DMS53 treated with DMSO at 0.1 percent for 48 hours (cell line): ENCODE results near the gene LCN6.

Source experiments
- DNase-seq: peaks from one replicate; lab custom pipeline; 2025; ENCODE audit not compliant: unreplicated experiment; lab: John Stamatoyannopoulos, UW

The LCN6 gene

DNA sequence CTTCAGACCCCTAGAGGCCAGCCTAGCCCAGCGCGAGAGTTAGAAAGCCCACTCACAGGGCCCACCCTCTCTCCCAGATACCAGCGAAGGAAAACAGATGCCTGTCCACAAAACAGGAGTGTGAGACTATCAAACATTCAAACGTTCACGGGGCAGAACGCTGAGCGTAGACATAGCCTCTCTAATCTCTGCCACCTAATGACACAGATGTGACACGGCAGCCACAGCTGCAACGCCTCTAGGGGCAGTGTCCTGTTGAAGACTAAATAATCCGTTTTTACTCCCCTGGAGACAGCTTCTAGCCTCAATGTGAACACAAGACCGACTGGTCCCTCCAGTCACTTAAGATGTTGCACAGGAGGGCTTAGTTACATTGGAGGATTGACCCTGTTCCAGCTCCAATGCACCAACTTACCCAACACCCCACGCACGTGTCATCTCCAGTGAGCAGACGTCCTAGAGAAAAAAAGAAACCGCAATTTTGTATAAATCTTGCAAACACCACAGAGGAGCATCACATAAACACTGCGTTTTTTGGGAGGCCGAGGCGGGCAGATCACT, 21.6 kb downstream of the LCN6 start:
- peak; percentile 19 for DNase-seq

DNA sequence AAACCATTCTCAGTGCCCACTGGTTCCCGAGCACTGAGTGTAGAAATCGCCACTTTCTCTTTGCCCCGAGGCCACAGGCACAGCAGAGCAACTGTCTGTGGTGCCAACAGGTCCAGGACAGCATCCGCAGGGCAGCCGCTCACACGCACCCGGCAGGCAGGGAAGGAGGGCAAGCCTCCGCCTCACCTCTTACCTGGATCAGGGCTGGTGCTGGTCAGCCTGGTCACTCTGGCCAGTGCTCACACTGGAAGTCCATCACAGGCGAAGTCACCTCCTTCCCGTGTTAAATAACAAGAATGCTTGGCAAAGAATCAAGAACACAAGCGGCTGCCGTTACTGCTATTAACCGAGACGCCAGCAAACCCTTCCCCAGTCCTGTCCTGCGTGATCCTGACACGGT, 22.2 kb downstream of the LCN6 start:
- DNase-seq = no peak

DNA sequence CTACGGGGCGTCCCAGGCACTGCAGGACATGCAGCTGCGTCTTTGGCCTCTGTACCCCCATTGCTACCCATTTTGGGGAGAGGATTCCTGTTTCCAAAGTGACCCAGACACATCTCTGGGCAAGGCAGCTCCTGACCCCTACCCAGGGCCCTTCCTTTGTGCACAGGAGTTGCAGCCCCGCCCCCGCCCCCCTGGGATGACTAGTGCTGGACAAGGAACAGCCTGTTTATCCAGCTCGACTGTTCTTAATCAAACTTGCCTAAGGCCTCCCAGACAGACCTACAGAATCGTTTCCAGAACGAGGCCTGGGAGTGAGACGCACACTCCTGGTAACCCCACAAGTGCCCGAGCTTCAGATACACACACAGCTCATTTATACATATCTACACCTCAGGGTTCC, 22.7 kb downstream of the LCN6 start:
- DNase-seq = peak; percentile 39

DNA sequence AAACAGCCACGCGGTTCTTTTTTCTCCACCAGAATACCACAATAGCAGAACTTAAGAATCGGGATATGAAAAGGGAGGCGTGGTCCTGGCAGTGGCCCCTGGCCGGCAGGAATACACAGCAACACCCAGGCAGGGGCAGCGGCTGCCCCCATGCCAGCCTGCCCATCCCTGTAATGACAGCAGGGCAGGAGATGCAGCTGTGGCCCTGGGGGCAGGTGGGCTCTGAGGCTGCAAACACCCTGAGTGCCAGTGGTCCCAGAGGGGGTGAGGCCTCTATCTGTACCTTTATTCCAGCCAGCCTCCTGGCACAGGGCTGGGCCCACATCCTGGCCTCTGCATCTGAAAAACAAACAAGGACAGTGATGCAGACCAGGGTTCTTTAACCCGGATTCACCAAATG, 23.6 kb downstream of the LCN6 start:
- DNase-seq = no peak

DNA sequence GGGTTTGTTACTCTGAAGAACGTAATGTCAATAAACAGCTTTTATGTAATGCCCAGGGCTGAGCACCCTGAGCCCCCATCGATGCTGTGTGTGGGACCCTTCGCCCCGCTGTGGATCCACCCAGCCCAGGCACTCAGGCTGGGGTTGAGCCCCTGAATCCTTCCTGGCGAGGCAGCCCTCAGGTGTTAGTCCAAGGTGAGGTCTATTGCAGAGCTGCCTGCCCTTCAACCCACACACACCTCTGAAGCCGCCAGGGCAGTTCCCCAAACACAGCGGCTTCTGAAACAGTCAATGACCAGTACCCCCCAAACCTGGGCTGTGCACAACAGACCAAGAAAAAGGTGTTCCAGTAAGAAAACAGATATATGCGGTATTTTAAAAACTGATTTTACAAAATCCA, 24.3 kb downstream of the LCN6 start:
- no peak for DNase-seq

DNA sequence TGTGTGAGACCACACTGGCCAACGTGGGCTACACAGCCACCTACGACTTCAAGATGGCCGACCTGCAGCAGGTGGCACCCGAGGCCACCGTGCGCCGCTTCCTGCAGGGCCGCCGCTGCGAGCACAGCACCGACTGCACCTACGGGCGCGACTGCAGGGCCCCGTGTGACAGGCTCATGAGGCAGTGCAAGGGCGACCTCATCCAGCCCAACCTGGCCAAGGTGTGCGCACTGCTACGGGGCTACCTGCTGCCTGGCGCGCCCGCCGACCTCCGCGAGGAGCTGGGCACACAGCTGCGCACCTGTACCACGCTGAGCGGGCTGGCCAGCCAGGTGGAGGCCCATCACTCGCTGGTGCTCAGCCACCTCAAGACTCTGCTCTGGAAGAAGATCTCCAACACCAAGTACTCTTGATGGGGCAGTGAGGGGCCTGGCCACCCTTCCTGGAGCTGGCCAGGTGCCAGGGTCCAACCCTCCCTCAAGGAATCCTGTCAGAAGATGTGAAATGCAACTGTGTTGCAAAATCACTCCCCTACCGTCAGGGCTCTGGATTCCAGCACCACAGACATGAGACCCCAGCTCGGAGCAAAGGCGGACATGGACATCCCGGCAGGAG, 24.9 kb downstream of the LCN6 start:
- peak; percentile 47 for DNase-seq

DNA sequence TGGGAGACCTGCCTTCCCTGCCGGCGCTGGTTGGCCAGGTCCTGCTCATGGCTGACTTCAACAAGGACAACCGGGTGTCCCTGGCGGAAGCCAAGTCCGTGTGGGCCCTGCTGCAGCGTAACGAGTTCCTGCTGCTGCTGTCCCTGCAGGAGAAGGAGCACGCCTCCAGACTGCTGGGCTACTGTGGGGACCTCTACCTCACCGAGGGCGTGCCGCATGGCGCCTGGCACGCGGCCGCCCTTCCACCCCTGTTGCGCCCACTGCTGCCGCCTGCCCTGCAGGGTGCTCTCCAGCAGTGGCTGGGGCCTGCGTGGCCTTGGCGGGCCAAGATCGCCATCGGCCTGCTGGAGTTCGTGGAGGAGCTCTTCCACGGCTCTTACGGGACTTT, 25.4 kb downstream of the LCN6 start:
- no peak for DNase-seq

DNA sequence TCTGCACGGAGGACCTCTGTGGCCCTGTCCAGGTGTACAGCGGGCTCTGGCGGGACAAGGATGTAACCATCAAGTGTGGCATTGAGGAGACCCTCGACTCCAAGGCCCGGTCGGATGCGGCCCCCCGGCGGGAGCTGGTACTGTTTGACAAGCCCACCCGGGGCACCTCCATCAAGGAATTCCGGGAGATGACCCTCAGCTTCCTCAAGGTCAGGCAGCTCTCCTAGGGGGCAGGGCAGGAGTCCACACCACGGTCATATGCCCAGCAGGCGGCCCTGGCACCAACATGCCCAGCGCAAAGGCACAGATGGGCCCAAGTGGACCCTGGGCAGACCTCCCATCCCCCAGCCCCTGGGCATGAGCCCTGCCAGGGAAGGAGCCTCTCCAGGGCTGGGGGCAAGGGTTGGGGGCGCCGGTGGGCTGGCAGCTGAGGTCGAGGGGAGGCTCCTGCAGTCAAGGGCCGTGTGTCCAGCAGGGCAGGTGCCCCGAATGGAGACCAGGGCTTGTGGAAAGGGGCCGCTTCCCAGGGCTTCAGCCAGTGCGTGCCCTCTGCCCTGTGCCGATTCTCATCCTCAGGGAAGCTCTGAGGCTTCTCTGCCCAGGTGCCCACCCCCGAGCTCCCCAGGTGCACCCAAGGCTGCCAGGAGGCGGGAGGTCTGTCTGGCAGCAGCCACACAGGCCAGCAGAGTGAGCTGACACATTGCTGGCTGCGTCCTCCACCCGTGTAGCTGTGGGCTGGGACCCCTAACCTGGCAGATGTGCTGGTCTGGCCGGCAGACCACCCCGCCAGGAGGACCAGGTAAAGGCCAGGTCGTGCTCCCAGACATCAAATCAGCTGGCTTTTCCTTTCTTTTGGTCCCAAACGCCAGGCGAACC, 26.0 kb downstream of the LCN6 start:
- no peak for DNase-seq

DNA sequence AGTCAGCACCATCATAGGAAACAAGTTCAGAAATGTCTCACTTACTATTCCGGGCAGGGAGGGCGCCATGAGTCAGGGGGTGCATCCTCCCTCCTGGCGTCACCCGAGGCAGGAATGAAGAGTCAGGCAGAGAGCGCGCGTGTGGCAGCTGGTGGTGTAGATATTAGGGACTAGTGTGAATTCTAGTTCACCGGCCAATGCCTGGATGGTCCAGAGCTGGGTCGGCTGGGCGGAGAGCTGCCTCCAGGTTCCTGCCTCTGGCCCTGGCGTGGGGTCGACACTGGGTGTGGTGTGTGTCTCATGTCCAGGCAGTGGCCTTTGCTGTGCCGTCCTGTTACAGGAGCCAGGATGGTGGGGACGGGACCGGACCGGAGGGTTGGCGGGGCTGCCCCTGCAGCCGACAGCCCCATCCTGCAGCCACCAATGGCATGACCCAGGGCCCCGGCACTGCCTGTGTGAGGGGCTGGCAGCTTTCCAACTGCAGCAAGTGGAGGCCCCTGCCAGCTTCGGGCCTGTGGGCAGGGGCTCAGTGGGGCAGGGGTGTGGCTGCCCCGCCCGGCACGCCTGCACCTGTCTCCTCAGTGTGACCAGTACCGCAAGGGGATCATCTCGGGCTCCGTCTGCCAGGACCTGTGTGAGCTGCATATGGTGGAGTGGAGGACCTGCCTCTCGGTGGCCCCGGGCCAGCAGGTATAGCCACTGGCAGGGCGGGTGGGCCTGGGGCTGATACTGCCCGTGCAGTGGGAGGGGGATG, 26.8 kb downstream of the LCN6 start:
- DNase-seq = no peak

DNA sequence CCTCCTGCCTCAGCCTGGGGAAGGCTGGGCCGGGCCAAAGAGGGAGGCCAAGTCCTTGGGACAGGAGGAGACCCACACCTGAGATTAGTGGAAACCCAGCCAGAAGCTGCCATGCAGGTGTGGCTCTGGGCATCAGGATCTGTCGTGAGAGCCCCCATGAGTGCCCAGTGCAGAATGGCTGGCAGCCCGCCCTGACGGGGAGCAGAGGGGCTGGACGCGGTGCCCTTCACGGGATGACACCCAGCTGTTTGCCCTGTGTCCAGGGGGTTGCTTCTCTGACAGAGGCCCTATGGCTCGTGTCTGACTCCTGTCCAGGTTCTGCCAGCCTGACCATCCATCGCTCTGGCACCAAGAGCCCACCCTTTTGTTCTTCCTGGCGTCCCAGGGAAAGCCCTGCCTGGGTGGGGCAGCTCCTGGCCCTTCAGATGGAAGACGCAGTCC, 27.4 kb downstream of the LCN6 start:
- DNase-seq = no peak

DNA sequence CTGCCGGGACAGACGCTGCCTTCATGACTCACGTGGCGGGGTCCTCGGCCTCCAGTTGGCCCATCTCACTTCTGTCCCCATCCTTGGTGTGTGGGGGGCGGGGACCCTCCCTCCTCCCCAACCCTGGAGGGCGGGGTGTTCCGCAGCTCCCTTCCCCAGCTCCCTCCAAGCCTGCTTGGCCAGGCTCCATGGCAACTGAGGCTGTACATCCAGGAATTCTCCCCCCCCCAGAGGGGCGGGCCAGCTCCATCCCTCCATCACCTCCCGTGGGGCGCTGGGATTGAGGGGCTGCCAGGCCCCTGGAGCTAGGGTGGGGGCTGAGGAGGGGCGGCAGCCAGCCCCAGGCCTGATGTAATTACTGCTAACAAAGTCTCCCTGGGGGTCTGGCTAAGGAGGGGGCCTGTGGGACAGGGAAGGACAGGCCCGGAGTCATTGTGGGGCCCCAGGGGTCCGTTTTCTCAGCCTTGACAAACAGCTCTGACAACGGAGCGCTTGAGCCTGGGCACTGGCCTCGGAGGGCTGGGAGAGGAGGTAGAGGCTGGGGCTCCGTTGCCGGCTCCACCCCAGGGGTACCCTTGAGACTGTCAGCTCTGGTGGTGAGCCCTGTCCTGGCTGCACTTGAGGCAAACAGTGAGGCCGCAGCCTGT, 28.0 kb downstream of the LCN6 start:
- DNase-seq = no peak

DNA sequence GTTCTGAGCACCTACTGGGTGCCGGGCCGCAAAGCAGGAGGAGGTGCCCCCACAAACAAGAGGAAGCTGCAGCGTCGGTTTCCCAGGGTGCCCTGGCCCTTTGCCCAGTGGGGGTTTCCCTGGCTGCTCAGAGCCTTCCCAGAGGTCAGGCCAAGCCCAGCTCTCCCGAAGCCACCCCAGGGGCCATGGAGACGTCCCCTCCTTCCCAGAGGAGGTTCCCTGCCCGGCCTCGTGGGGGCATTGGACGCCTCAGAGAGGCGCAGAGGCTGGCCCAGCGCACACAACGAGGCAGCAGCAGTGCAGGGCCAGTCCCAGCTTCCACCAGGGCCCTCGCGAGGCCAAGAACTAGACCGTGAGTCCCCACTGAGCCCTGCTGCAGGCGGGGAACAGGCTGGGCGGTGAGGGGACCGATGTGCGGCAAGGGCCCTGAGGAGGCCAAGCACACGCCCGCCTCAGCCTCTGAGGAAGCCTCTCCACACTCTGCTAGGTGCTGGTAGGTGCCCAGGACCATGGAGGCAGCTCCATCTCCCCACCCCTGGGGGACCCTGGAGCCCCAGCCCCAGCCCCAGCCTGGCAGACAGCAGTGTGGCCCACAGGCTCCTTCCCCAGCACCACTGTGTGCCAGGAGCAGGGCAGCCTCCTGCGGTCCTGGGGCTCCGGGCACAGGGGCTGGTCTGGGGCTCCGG, 29.0 kb downstream of the LCN6 start:
- no peak for DNase-seq

DNA sequence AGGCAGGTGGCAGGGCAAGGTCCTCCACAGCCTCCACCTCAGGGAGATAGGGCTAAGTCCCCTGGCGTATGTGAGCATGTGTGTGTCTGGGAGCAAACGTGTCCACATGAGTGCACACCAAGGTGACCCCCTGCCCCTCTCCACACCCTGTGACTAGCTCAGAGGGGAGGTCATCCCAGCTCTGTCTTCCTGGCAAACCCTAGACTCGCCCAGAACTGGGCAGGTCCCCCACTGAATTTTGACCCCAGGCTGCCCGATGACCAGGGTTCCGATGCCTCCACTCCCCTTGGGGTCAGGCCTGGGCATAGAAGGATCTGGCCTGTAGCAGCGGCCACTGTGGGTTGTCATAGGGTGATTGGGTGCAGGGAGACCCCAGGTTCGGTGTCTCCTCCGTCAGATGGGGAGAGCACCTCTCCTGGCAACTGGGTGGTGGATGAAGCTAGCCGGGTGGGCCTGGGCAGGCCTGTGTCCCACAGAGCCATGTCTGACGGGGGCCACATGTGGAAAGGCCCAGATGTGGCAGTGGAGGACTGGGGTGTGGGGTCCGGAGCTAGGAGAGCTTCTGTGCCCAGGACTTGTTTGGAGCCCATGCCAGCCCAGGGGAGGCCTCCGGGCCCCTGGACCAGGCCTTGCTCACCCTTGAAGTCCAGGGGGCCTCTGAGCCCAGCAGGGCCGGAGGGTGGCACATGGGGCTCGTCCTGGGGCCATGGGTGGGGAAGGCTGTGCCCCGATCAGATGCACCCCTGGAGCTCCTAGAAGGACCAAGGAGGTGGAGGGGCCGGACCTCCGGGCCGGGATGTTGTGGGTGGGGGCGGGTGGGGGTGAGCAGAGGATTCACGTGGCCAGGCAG, 29.8 kb downstream of the LCN6 start:
- no peak for DNase-seq

DNA sequence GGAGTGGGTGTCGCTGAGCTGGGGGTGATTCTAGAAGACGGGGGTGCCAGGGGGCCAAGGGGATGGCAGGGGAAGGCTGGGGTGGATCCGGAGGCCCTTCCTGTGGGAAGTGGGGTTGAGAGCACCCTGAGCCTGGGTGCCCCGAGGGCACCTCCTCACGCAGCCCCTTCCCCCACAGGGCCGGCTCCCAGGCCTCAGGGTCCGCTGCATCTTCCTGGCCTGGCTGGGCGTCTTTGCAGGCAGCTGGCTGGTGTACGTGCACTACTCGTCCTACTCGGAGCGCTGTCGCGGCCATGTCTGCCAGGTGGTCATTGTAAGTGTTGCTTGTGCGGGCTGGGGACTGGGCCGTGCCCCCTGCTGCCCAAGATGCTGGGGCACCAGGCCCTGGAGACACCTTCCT, 30.9 kb downstream of the LCN6 start:
- no peak for DNase-seq

DNA sequence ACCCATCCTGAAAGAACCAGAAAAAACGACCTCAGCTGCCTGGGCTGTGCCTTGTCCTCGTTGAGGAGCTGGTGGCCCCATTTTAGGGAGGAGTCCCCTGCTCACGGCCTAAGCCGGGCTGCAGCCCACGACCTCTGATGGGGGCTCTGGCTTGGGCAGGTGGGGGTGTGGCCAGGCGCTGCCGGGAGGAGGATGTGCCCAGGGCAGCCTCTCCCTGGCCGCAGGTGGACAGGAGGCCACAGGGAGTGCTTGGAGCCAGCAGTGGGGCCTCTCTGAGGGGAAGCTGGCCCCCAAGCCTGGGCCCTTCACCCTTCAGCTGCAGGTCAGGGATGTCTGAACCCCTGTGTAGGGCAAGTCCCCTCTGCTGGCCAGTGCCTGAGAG, 33.4 kb downstream of the LCN6 start:
- DNase-seq = no peak

DNA sequence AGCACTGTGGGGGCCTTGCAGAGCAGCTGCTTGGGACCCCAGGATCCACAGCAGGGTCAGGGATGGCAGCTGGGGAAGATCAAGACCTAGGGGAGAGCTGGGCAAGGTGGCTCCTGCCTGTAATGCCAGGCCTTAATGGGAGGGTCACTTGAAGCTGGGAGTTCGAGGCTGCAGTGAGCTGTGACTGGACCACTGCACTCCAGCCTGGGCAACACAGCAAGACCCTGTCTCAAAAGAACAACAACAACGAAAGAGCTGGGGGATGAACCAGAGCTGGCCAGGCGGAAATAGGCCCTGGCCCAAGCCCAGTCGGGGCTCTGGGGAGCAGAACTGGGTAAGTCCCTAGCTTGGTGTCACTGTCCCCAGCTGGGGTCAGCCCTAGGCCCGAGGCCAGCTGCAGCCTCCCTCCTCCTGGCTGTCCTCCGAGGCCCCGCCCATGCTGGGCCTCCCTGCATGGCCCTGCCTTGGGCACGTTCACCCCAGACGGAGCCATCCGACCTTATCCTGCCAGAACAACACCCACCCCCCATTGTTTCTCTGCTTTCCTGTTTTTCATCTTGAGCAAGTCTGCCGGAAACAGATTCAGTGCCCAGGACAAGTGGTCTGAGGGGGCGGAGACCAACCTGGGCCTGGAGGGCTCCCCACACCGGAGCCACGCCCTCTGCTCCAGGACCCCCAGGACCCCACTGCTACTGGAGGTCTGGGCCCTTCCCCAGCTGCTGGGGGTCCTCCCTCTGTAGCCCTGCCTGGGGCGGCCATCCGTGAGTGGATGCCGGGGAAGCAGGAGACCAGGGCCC, 34.0 kb downstream of the LCN6 start:
- DNase-seq = no peak

DNA sequence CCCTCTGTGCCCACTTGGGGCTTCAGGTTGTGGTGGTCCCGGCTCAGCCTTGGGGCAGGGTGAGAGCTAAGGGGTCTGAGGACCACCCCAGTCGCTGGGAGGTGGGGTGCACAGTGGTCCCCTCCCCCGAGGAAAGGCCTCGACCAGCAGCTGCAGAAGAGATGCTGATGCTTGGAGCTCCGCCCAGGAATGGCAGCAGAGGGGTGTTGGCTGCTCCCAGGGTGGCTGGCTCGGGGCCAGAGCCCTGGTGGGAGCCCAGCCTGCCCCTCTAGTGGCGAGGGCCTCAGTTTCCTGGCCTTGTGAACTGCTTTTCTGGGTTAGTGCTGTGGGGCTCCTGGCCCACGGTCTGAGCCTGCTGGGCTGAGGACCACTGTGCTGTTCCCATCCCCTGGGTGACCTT, 34.8 kb downstream of the LCN6 start:
- DNase-seq = no peak

DNA sequence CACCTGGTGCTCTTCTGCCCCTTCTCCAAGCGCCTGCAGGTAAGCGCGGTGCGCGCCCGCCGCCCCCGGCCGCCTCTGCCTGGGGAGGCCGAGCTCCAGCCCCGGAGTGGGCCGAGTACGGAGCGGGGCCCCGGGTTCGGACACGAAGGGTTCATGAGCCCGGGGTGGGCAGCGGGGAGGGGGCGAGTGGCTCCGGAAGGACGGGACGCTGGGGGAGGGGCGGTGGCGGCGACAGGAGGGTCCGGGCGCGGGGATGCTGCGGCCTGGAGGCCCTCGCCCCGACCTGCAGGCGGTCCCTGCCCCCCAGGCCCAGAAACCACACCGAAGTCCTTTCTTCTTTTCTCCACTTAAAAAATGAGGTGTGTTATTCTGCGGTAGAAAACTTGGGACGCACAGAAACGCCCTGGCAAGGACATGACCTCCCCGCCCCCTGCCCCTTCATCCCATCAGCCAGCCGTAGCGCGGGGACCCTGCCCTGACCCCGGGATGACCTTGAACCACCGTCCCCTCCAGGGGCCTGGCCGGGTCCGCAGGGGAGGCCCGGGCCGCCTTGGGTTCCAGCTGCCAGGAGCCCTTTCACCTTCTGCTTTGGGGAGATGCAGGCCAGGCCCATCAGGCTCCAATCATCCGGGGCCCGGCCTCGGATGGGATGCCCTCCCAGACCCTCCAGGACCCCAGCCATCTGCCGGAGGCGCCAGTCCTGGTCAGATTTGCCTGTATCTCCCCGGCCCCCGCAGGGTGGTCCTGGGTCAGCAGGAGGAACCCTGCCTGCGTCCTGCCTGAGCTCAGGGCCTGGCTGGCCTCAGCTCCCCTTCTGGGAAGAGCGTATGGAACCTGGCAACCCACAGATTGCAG, 35.4 kb downstream of the LCN6 start:
- no peak for DNase-seq
